WI38 (cell line): ENCODE data around the gene PABPN1L.

Experiments
- H3K4me3 ChIP-seq: 2 replicates; pipeline ENCODE4 v1.5.1; 2011; ENCODE audit warnings: low read depth, mild to moderate bottlenecking, control low read depth, low read length
- TF ChIP-seq, protein P1 (sequence below): IDR thresholded peaks from 2 replicates; pipeline ENCODE4 v1.5.1; 2012; ENCODE audit warnings: low read depth, mild to moderate bottlenecking, control low read depth, low read length

Gene PABPN1L

DNA sequence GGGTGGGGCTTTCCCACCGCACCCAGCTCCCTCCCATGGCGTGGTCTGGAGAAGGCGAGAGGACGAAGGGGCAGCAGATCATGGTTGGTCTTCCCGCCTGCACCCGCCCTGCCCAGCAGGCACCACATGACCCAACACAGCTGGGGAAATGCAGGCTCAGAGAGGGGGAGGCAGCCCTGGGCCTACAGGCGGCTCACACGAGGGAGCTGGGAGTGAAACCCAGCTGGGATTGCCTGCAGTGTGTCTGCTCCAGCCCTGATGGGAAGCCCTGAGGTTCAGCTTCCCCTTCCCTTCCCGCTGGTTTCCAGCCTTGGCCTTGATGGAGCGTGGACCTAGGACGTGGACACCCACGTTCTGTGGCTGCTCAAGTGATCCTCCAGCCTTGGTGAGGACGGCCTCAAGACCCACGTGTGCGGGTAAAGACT is 20.0 kb upstream of the PABPN1L start:
- no peak overlapping the region for H3K4me3 ChIP-seq
- TF ChIP-seq, protein P1, sequence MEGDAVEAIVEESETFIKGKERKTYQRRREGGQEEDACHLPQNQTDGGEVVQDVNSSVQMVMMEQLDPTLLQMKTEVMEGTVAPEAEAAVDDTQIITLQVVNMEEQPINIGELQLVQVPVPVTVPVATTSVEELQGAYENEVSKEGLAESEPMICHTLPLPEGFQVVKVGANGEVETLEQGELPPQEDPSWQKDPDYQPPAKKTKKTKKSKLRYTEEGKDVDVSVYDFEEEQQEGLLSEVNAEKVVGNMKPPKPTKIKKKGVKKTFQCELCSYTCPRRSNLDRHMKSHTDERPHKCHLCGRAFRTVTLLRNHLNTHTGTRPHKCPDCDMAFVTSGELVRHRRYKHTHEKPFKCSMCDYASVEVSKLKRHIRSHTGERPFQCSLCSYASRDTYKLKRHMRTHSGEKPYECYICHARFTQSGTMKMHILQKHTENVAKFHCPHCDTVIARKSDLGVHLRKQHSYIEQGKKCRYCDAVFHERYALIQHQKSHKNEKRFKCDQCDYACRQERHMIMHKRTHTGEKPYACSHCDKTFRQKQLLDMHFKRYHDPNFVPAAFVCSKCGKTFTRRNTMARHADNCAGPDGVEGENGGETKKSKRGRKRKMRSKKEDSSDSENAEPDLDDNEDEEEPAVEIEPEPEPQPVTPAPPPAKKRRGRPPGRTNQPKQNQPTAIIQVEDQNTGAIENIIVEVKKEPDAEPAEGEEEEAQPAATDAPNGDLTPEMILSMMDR, result no peak

DNA sequence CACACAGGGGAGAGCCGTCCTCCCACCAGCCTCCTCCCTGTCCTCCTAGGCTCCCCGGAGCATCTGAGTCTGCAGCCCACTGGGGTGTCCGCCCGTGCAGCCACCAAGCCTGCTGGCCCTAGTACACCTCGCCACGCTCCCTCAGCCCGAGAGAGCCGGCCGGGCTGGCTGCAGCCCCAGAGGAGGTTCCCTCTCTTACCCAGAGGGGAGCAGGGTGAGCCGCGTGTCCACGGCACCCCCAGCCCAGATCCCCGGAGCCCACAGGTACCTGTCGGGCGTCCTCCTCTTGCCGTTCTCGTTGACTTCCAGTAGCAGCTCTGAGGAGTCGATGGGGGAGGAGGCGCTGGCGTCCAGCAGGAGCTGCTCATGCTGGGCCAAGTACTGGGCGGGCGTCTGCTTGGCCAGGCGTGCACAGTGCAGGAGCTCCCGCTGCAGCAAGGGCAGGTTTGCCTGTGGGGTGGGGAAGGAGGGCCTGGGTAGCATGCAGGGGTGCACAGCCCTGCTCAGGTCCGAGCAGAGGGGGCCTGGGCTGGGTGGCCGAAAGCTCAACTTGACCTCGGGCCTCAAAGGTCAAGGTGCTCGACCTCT is 19.3 kb upstream of the PABPN1L start:
- no peak overlapping the region for H3K4me3 ChIP-seq
- TF ChIP-seq, protein P1, result no peak

- no peak overlapping the region for H3K4me3 ChIP-seq
- TF ChIP-seq, protein P1, result no peak
These were observed 18.3 kb upstream of the PABPN1L start for GRCh38 chr16:88884569-88885271.

- H3K4me3 ChIP-seq, result no peak overlapping the region
- TF ChIP-seq, protein P1, result no peak
These were observed 17.5 kb upstream of the PABPN1L start for GRCh38 chr16:88883946-88884345.

- H3K4me3 ChIP-seq, result no peak overlapping the region
- TF ChIP-seq, protein P1, result no peak
These were observed 16.8 kb upstream of the PABPN1L start for GRCh38 chr16:88883117-88883895.

DNA sequence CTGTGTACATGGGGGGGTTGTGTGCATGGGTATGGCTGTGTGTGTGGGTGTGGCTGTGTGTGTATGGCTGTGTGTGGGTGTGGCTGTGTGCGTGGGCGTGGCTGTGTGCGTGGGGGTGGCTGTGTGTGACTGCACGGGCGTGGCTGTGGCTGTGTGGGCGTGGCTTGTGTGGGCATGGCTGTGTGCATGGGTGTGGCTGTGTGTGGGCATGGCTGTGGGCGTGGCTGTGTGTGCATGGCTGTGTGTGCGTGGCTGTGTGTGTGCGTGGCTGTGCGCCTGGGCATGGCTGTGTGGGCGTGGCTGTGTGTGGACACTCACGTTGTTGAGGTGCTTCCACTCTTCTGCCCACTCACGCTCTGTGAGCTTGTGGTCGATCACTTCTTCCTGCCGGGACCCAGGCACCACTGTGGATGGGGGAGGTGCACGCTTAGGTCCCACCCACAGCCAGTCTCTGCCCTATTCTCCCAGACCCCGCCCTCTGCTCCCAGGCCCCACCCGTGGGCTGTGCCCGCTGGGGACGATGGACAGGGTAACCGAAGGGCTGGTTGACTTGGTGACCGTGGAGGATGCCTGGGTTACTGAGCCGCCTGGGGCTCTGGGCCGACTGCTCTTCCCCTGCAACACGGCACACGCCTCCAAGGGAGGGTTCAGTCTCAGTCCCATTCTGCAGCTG is 16.0 kb upstream of the PABPN1L start:
- TF ChIP-seq, protein P1, result no peak
- no peak overlapping the region for H3K4me3 ChIP-seq
